Activated naive CD8-positive, alpha-beta T cell treated with anti-CD3 and anti-CD28 coated beads, Interleukin-2, amount 10 ng/mL, durations not matched to agents 7 days and 5 days (primary cell): ENCODE measurements around the gene ATF7IP2. TPM values are rescaled to one million over a fixed set of nuclear protein-coding genes. Genes with fewer than 3 reads are reported as not detected.
"Not testable (repeated sequence)": the region's sequence is repeated elsewhere in the genome, so short reads cannot be mapped to it uniquely, and the experiment has no call there.

Experiments used
- ATAC-seq: fragments of 150-1000 bp; cut with Tn5 transposase; one replicate; pipeline ENCODE4 v1.10.0; 2021; ENCODE audit warnings: low read depth, moderate library complexity
- POLR2A ChIA-PET: fragments of 350-600 bp; sonication (Branson Sonifier 250); formaldehyde crosslinking; loops from one replicate; lab custom pipeline; 2021; ENCODE audit warnings: antibody characterized with exemption; lab: Charles Lee
- DNase-seq: peaks from one replicate; pipeline ENCODE4 v3.0.0; 2021
- H3K27ac Mint-ChIP-seq: one replicate; pipeline ENCODE4 v1.8.0; 2022; ENCODE audit warnings: mild to moderate bottlenecking, mixed read lengths
- H3K27me3 Mint-ChIP-seq: one replicate; pipeline ENCODE4 v1.8.0; 2022; ENCODE audit warnings: mild to moderate bottlenecking, moderate library complexity, mixed read lengths
- H3K36me3 Mint-ChIP-seq: one replicate; pipeline ENCODE4 v1.8.0; 2021; ENCODE audit warnings: mild to moderate bottlenecking, mixed read lengths
- H3K4me1 Mint-ChIP-seq: one replicate; pipeline ENCODE4 v1.8.0; 2021; ENCODE audit warnings: mixed read lengths
- H3K4me3 Mint-ChIP-seq: one replicate; pipeline ENCODE4 v1.8.0; 2022; ENCODE audit warnings: mild to moderate bottlenecking, moderate library complexity, mixed read lengths
- H3K9me3 Mint-ChIP-seq: one replicate; pipeline ENCODE4 v1.8.0; 2021; ENCODE audit warnings: mixed read lengths
- total RNA-seq, 2 experiments: library from RNA; stranded (reverse); gene quantifications; one replicate each; pipeline ENCODE4 v1.2.3, GENCODE V29; 2021

Gene ATF7IP2
- total RNA-seq, 2 experiments from 2014 or later: 32.9 to 34.0 TPM

GRCh38 chr16:10390330-10390729 is 4.5 kb downstream of the ATF7IP2 start:
- peaks cover 5% of the 10 kb centered on the region for H3K9me3 Mint-ChIP-seq
- DNase-seq (no peak), ATAC-seq (no peak)
- H3K4me1 Mint-ChIP-seq: peaks cover 29% of the 10 kb centered on the region
- peaks cover 54% of the 10 kb centered on the region for H3K36me3 Mint-ChIP-seq
- peak overlapping the region; percentile 53 for H3K4me3 Mint-ChIP-seq
- POLR2A ChIA-PET: no interaction called here
- H3K27ac Mint-ChIP-seq: peak overlapping the region; percentile 51
- no peaks in the 10 kb centered on the region for H3K27me3 Mint-ChIP-seq

DNA sequence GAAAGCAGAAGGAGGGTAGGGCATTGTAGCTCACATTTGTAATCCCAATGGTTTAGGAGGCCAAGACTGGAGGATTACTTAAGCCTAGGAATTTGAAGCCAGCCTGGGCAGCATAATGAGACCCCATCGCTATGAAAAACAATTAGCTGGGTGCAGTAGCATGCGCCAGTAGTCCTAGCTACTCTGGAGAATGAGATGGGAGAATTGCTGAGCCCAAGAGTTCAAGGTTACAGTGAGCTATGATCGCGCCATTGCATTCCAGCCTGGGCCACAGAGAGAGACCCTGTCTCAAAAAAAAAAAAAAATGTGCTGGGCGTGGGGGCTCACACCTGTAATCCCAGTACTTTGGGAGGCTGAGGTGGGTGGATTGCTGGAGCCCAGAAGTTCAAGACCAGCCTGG is 5.0 kb downstream of the ATF7IP2 start:
- H3K4me1 Mint-ChIP-seq: peaks cover 27% of the 10 kb centered on the region
- peak overlapping the region; percentile 51 for H3K27ac Mint-ChIP-seq

GRCh38 chr16:10391339-10391738 is 5.5 kb downstream of the ATF7IP2 start:
- Mint-ChIP-seq H3K4me3 (no peak overlapping the region), H3K36me3 (peaks cover 54% of the 10 kb centered on the region), H3K27ac (no peak overlapping the region), H3K9me3 (peaks cover 2% of the 10 kb centered on the region), H3K4me1 (peaks cover 27% of the 10 kb centered on the region), H3K27me3 (no peaks in the 10 kb centered on the region)
- DNase-seq: no peak
- POLR2A ChIA-PET: no interaction called here
- ATAC-seq: no peak

More for the DNA sequence above, 5.0 kb downstream of the ATF7IP2 start:
- no peak for DNase-seq
- Mint-ChIP-seq H3K36me3 (peaks cover 54% of the 10 kb centered on the region), H3K9me3 (peaks cover 2% of the 10 kb centered on the region), H3K27me3 (no peaks in the 10 kb centered on the region), H3K4me3 (no peak overlapping the region)
- ATAC-seq: no peak
- POLR2A ChIA-PET: no interaction called here

- POLR2A ChIA-PET: no interaction called here
- ATAC-seq: no peak
- Mint-ChIP-seq H3K27ac (no peak overlapping the region), H3K4me1 (peaks cover 9% of the 10 kb centered on the region), H3K4me3 (no peak overlapping the region), H3K9me3 (peaks cover 29% of the 10 kb centered on the region), H3K36me3 (peaks cover 57% of the 10 kb centered on the region), H3K27me3 (no peaks in the 10 kb centered on the region)
- DNase-seq: no peak
Observed at GRCh38 chr16:10402975-10403374, 17.1 kb downstream of the ATF7IP2 start.

DNA sequence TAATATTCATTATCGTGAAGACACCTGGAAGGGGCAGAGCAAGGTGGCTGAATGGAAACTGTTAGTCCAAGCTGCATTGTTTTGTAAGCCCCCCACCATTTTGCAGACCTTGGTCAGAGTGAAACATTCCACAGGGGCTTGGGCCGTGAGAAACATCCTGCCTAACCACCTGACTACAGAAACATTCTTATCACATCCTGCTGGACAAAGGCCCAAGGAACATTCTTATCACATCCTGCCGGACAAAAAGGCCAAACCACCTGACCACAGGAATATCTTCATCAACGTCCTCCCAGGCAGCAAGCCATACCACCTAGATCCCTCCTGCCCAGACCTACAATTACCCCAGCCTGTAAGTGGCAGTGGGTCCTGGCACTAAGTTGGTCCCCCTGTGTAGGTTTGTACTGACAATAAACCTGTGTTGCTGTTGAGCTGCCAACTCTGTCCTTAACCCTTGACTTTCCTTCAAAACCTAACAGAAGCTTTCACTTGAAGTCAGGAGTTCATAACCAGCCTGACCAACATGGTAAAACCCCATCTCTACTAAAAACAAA is 19.6 kb downstream of the ATF7IP2 start:
- Mint-ChIP-seq H3K9me3 (peaks cover 43% of the 10 kb centered on the region), H3K36me3 (peaks cover 65% of the 10 kb centered on the region), H3K4me1 (peaks cover 7% of the 10 kb centered on the region), H3K4me3 (no peak overlapping the region), H3K27ac (no peak overlapping the region), H3K27me3 (no peaks in the 10 kb centered on the region)
- ATAC-seq: no peak
- DNase-seq: no peak
- POLR2A ChIA-PET: no interaction called here

DNA sequence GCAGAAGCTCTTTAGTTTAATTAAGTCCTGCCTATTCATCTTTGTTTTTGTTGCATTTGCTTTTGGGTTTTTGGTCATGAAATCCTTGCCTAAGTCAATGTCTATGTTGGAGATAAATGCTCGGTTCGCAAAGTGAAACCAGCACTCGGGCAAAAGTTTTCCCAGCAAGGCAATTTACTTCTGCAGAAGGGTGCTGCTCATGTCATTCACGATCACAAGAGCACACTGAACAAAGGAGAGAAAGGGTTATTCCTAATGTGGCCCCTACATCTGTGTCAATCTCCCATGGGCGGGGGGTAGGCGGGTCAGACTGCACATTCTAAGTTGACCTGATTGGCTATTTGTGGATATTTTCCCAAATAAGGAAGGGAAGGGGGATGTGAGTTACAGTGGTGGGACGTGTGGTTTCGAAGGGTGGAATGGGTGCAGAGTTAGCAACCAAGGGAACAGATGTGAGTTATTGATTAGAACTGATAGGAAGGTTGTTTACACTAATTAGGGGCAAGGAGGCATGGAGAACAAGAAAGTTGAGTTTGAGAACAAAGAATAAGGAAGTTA is 23.0 kb downstream of the ATF7IP2 start:
- H3K4me1 Mint-ChIP-seq: peaks cover 2% of the 10 kb centered on the region
- no peak overlapping the region for H3K4me3 Mint-ChIP-seq
- H3K27me3 Mint-ChIP-seq: no peaks in the 10 kb centered on the region
- H3K9me3 Mint-ChIP-seq: peaks cover 43% of the 10 kb centered on the region
- ATAC-seq (no peak), DNase-seq (no peak)
- POLR2A ChIA-PET: no interaction called here
- peaks cover 63% of the 10 kb centered on the region for H3K36me3 Mint-ChIP-seq
- H3K27ac Mint-ChIP-seq: no peak overlapping the region

DNA sequence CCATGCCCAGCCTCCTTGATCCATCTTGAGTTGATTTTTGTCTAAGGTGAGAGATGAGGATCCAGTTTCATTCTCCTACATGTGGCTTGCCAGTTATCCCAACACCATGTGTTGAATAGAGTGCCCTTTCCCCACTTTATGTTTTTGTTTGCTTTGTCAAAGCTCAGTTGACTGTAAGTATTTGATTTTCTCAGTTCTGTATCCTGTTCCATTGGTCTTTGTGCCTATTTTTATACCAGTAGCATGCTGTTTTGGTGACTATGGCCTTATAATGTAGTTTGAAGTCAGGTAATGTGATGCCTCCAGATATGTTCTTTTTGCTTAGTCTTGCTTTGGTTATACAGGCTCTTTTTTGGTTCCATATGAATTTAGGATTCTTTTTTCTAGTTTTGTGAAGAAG is 23.9 kb downstream of the ATF7IP2 start:
- H3K4me1 Mint-ChIP-seq, DNase-seq, H3K4me3 Mint-ChIP-seq, H3K27me3 Mint-ChIP-seq, H3K27ac Mint-ChIP-seq, ATAC-seq, POLR2A ChIA-PET: not testable (repeated sequence)
- Mint-ChIP-seq H3K9me3 (peaks cover 49% of the 10 kb centered on the region), H3K36me3 (peaks cover 65% of the 10 kb centered on the region)

- no peak overlapping the region for H3K27ac Mint-ChIP-seq
- H3K4me1 Mint-ChIP-seq: peaks cover 2% of the 10 kb centered on the region
- H3K4me3 Mint-ChIP-seq: no peak overlapping the region
- no peak for DNase-seq
- ATAC-seq: no peak
- POLR2A ChIA-PET: no interaction called here
- peaks cover 68% of the 10 kb centered on the region for H3K36me3 Mint-ChIP-seq
- H3K9me3 Mint-ChIP-seq: peaks cover 54% of the 10 kb centered on the region
- H3K27me3 Mint-ChIP-seq: no peaks in the 10 kb centered on the region
Observed at GRCh38 chr16:10410469-10410868, 24.6 kb downstream of the ATF7IP2 start.

DNA sequence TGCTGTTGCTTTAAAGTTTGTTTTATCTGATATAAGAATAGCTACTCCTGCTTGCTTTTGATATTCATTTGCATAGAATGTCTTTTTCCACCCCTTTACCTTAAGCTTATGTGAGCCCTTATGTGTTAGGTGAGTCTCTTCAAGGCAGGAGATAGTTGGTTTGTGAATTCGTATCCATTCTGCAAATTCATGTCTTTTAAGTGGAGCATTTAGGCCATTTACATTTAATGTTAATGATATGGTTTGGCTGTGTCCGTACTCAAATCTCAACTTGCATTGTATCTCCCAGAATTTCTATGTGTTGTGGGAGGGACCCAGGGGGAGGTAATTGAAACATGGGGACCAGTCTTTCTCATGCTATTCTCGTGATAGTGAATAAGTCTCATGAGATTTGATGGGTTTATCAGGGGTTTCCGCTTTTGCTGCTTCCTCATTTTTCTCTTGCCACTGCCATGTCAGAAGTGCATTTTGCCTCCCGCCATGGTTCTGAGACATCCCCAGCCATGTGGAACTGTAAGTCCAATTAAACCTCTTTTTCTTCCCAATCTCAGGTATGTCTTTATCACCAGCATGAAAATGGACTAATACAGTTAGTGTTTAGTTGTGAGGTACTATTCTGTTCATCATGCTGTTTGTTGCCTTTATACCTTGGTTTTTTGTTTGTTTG is 27.2 kb downstream of the ATF7IP2 start:
- H3K4me1 Mint-ChIP-seq: peaks cover 1% of the 10 kb centered on the region
- H3K9me3 Mint-ChIP-seq: peaks cover 63% of the 10 kb centered on the region
- H3K36me3 Mint-ChIP-seq: peaks cover 79% of the 10 kb centered on the region
- ATAC-seq: no peak
- H3K27me3 Mint-ChIP-seq: no peaks in the 10 kb centered on the region
- DNase-seq: no peak
- POLR2A ChIA-PET: no interaction called here
- H3K27ac Mint-ChIP-seq: no peak overlapping the region
- no peak overlapping the region for H3K4me3 Mint-ChIP-seq

DNA sequence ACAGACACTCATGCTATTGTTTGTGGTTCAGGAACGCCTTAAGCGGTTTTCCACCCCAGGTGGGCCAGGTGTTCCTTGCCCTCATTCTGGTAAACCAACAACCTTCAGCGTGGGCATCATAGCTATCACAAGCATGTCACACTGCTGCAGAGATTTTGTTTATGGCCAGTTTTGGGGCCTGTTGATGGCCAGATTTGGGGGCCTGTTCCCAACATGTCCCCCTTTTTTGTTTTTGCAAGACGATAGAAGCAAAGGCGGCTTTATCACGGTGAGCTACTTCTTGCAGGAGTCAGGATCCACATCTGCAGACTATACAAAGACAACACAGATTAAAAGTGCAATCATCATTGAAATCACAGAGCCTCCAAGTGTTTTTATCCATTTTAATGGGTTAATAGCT is 32.3 kb downstream of the ATF7IP2 start:
- H3K4me3 Mint-ChIP-seq, H3K27me3 Mint-ChIP-seq, ATAC-seq, H3K4me1 Mint-ChIP-seq, H3K27ac Mint-ChIP-seq, DNase-seq: not testable (repeated sequence)
- Mint-ChIP-seq H3K36me3 (peaks cover 78% of the 10 kb centered on the region), H3K9me3 (peaks cover 50% of the 10 kb centered on the region)
- POLR2A ChIA-PET: interaction anchor here (0.6 kb wide), 1 partner anchor 161 kb away, joined by 3 read pairs; no protein-coding TSS in a partner anchor

DNA sequence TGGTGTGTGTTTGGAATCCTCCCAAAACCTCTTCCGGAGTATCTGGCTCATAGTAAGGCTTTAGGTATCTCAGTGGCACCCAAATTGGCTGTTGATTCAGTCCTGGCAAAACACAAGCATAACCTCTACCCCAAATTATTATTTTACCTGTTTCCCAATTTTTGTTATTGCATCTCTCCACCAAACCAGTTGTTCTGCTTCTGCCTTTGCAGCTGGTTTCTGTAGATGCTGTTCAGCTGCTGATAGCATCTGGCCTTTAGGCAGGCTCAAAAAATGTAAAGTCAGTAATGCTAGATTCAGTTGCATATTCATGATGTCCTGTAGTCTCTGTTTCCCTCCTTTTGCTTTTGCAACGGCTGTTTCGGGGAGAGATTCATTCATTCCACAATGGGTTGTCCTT is 33.8 kb downstream of the ATF7IP2 start:
- ATAC-seq (no peak), DNase-seq (no peak)
- H3K27me3 Mint-ChIP-seq: no peaks in the 10 kb centered on the region
- H3K27ac Mint-ChIP-seq: no peak overlapping the region
- peaks cover 42% of the 10 kb centered on the region for H3K9me3 Mint-ChIP-seq
- peaks cover 72% of the 10 kb centered on the region for H3K36me3 Mint-ChIP-seq
- POLR2A ChIA-PET: no interaction called here
- H3K4me3 Mint-ChIP-seq: no peak overlapping the region
- no peaks in the 10 kb centered on the region for H3K4me1 Mint-ChIP-seq

GRCh38 chr16:10421596-10421995 is 35.7 kb downstream of the ATF7IP2 start:
- no peaks in the 10 kb centered on the region for H3K27me3 Mint-ChIP-seq
- no peak overlapping the region for H3K27ac Mint-ChIP-seq
- H3K36me3 Mint-ChIP-seq: peaks cover 54% of the 10 kb centered on the region
- POLR2A ChIA-PET: no interaction called here
- H3K4me1 Mint-ChIP-seq: no peaks in the 10 kb centered on the region
- peaks cover 25% of the 10 kb centered on the region for H3K9me3 Mint-ChIP-seq
- no peak for DNase-seq
- ATAC-seq: no peak
- H3K4me3 Mint-ChIP-seq: no peak overlapping the region

GRCh38 chr16:10428433-10429168 is 42.7 kb downstream of the ATF7IP2 start:
- Mint-ChIP-seq H3K27ac (no peak overlapping the region), H3K36me3 (peaks cover 25% of the 10 kb centered on the region), H3K9me3 (peaks cover 2% of the 10 kb centered on the region), H3K4me1 (peaks cover 3% of the 10 kb centered on the region), H3K4me3 (no peak overlapping the region), H3K27me3 (no peaks in the 10 kb centered on the region)
- no peak for ATAC-seq
- DNase-seq: no peak
- POLR2A ChIA-PET: interaction anchor here (1.1 kb wide), 1 partner anchor 52 kb away, joined by 3 read pairs; no protein-coding TSS in a partner anchor
